Stimulated activated CD8-positive, alpha-beta memory T cell treated with anti-CD3 and anti-CD28 coated beads, Interleukin-12 subunit alpha, Interleukin-12 subunit beta, amount 100 ng/mL, for 24 hours (primary cell): ENCODE data around the gene ENPP6.
"Not testable (repeated sequence)": the region's sequence is repeated elsewhere in the genome, so short reads cannot be mapped to it uniquely, and the experiment has no call there.

Experiments
- DNase-seq: peaks from one replicate; pipeline ENCODE4 v3.0.0-alpha.2; 2020; ENCODE audit errors: extremely low read depth

ENPP6 gene

GRCh38 chr4:184148738-184149637 is 68.7 kb downstream of the ENPP6 start:
- DNase-seq, result no peak

GRCh38 chr4:184147858-184148737 is 69.6 kb downstream of the ENPP6 start:
- no peak for DNase-seq

GRCh38 chr4:184146951-184147350 is 70.7 kb downstream of the ENPP6 start:
- DNase-seq, result no peak

- no peak for DNase-seq
Measured at GRCh38 chr4:184145596-184145995, 72.1 kb downstream of the ENPP6 start.

GRCh38 chr4:184143770-184144564 is 73.7 kb downstream of the ENPP6 start:
- no peak for DNase-seq

GRCh38 chr4:184142121-184143000 is 75.3 kb downstream of the ENPP6 start:
- no peak for DNase-seq

- DNase-seq, result not testable (repeated sequence)
Measured at GRCh38 chr4:184140901-184141300, 76.8 kb downstream of the ENPP6 start.

GRCh38 chr4:184136525-184136924 is 81.1 kb downstream of the ENPP6 start:
- DNase-seq, result no peak

GRCh38 chr4:184126800-184127199 is 90.9 kb downstream of the ENPP6 start:
- no peak for DNase-seq

GRCh38 chr4:184122631-184123408 is 94.9 kb downstream of the ENPP6 start:
- no peak for DNase-seq

- DNase-seq, result no peak
Measured at GRCh38 chr4:184120549-184121127, 97.0 kb downstream of the ENPP6 start.

GRCh38 chr4:184117662-184118199 is 99.9 kb downstream of the ENPP6 start:
- no peak for DNase-seq

GRCh38 chr4:184115399-184115798 is 102.3 kb downstream of the ENPP6 start:
- no peak for DNase-seq

GRCh38 chr4:184114431-184114830 is 103.2 kb downstream of the ENPP6 start:
- no peak for DNase-seq

- no peak for DNase-seq
Measured at GRCh38 chr4:184112006-184112550, 105.6 kb downstream of the ENPP6 start.

GRCh38 chr4:184111233-184111832 is 106.3 kb downstream of the ENPP6 start:
- DNase-seq, result no peak

GRCh38 chr4:184110452-184111224 is 107.0 kb downstream of the ENPP6 start:
- no peak for DNase-seq

- DNase-seq, result no peak
Measured at GRCh38 chr4:184108006-184108501, 109.6 kb downstream of the ENPP6 start.
